ENCODE measurements around the gene ARHGAP15.
A peak's percentile ranks its signal among the peaks of the same experiment; 100 is the strongest.
"Not testable (repeated sequence)": the region's sequence is repeated elsewhere in the genome, so short reads cannot be mapped to it uniquely, and the experiment has no call there.

The ARHGAP15 gene

DNA sequence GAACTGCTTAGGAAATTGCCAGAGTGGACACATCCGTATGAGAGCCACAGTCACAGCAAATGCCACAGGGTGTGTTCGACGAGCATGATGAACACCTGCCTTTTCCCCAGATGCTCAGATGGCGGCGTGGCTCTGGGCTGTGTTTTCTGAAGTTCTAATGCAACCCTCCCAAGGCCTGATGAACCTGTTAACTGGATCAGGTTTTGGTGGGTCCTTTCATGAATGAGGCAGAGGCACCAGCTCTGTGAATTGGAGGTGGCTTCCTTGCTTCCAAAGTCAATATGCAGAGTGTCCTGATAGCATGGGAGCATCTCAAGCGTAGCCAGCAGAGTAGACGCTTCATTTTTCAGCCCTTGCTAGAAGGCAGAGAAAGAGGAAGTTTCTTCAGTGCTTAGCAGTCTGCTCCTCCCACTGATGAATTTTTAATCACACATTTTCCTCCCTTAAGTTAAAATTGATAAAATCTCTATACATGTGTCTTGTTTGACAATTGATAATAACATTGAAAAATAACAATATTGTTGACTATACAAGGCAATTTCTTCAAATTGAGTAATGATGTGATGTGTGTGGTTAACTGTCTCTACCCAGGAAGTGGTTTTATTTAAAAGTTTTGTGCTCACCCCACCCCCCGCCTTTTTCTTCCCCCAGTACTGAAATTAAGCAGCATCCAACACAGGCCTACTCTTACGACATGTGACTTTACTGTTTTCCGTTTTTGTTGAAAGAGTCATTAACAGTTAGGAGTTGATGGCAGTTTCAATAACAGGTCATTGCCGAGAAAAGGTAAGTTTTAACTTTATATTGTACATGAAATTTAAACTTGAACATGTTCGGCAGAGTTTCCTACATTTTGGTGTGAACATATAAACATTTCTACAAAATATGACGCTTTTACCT lies at the start of gene ARHGAP15:
Gene ARHGAP15, plus strand, starts transcription at position 739 of the 900 bp plus-strand sequence.
- no peaks in the 10 kb centered on the region for H3K36me3 ChIP-seq (ENCODE audit: control insufficient read depth, insufficient read depth, low read length, severe bottlenecking)
- H3K27me3 ChIP-seq (replicated peaks; ENCODE audit: control insufficient read depth, insufficient read depth, low read length): no peaks in the 10 kb centered on the region
- no peak within 1 kb of the TSS for H3K4me3 ChIP-seq (ENCODE audit: low read length)
- no peaks in the 10 kb centered on the region for H3K4me1 ChIP-seq (ENCODE audit: control insufficient read depth, insufficient read depth, low read length)
- H3K9ac ChIP-seq (ENCODE audit: low read length): no peak within 1 kb of the TSS
- no peaks in the 10 kb centered on the region for H3K9me3 ChIP-seq (ENCODE audit: control insufficient read depth, low read length)
- no peak for DNase-seq (ENCODE audit: low read depth)

DNA sequence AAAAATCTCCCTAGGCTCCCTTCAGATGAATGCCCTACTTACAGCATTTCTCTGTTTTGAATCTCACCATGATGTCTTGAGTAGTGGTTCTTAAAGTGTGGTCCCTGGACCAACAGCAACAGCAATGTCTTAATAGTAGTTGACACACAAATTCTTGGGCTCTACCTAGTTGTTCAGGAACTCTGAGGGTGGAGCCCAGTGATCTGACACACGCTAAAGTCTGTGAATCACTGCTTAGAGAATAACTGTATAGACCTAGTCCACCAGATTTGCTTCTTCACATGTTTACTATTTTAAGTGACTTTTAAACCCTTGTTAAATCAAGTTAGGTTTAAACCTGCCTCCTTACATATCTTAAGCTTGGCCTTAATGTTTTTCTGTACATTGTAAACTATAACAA lies 47.6 kb upstream of the ARHGAP15 start:
- Histone ChIP-seq H3K9me3 (ENCODE audit: control insufficient read depth, low read length) (peaks cover 7% of the 10 kb centered on the region), H3K4me3 (ENCODE audit: low read length) (no peak overlapping the region), H3K9ac (ENCODE audit: low read length) (no peak overlapping the region), H3K36me3 (ENCODE audit: control insufficient read depth, insufficient read depth, low read length, severe bottlenecking) (no peaks in the 10 kb centered on the region), H3K4me1 (ENCODE audit: control insufficient read depth, insufficient read depth, low read length) (no peaks in the 10 kb centered on the region), H3K27me3 (replicated peaks; ENCODE audit: control insufficient read depth, insufficient read depth, low read length) (no peaks in the 10 kb centered on the region)
- DNase-seq (ENCODE audit: low read depth): no peak

DNA sequence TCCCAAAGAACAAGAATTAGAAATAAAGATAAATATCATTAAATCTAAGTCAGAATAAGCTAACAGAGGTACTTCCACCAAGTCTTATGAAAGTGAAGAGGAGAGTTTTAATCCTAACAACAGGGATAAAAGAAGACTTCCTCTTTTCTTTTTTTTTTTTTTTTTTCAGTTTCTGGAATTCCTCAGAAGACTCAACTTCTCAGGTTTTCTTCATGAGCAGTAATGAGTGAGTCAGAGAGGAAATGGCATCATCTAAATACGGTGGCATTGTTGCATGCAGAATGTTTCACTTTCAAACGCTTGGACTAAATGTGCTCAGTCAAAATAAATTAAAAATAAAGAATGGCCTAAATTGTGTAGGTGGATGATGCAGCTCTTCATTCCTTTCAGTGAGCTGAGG lies 45.6 kb upstream of the ARHGAP15 start:
- H3K27me3 ChIP-seq (replicated peaks; ENCODE audit: control insufficient read depth, insufficient read depth, low read length): no peaks in the 10 kb centered on the region
- H3K9me3 ChIP-seq (ENCODE audit: control insufficient read depth, low read length): peaks cover 7% of the 10 kb centered on the region
- no peaks in the 10 kb centered on the region for H3K4me1 ChIP-seq (ENCODE audit: control insufficient read depth, insufficient read depth, low read length)
- H3K36me3 ChIP-seq (ENCODE audit: control insufficient read depth, insufficient read depth, low read length, severe bottlenecking): no peaks in the 10 kb centered on the region
- DNase-seq (ENCODE audit: low read depth): peak; percentile 80
- H3K9ac ChIP-seq (ENCODE audit: low read length): no peak overlapping the region
- H3K4me3 ChIP-seq (ENCODE audit: low read length): peak overlapping the region; percentile 58

DNA sequence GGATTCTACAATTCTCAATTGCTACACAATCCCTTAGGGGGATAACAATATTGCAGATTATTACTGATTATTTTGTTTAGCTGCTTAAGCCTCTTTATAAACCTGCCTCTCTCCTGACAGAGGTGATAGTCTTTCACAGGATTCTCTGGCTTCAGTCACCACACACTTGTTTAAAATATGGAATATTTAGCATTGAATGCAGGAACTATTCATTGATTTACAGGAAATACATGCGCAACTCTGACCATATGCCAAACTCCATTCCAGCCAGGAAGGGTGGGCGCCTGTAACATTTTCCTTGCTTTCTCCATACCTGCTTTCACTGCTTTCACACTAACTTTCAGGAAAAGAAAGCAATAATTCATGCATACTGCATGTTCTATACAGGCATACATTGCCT lies 44.8 kb upstream of the ARHGAP15 start:
- DNase-seq (ENCODE audit: low read depth): no peak
- Histone ChIP-seq H3K4me3 (ENCODE audit: low read length) (no peak overlapping the region), H3K36me3 (ENCODE audit: control insufficient read depth, insufficient read depth, low read length, severe bottlenecking) (no peaks in the 10 kb centered on the region), H3K27me3 (replicated peaks; ENCODE audit: control insufficient read depth, insufficient read depth, low read length) (no peaks in the 10 kb centered on the region), H3K9me3 (ENCODE audit: control insufficient read depth, low read length) (peaks cover 7% of the 10 kb centered on the region), H3K9ac (ENCODE audit: low read length) (no peak overlapping the region), H3K4me1 (ENCODE audit: control insufficient read depth, insufficient read depth, low read length) (no peaks in the 10 kb centered on the region)

DNA sequence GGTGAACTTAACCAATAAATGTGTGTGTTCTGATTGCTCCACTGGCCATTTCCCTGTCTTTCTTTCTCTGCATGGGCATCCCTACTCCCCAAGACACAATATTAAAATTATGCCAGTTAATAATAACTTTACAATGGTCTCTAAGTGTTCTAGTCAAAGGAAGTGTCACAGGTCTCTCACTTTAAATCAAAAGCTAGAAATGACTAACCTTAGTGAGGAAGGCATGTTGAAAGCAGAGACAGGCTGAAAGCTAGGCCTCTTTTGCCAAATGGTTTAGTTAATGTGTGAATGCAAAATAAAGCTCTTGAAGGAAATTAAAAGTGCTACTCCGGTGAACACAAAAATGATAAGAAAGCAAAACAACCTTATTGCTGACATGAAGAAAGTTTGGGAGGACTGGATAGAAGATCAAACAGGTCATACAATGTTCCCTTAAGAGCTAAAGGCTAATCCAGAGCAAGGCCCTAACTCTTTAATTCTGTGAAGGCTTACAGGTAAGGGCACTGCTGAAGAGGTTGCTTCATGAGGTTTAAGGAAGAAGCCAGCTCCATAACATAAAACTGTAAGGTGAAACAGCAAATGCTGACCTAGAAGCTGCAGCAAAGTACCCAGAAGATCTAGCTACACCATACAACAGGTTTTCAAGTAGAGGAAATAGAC lies 44.0 kb upstream of the ARHGAP15 start:
- Histone ChIP-seq H3K27me3 (replicated peaks; ENCODE audit: control insufficient read depth, insufficient read depth, low read length) (no peaks in the 10 kb centered on the region), H3K36me3 (ENCODE audit: control insufficient read depth, insufficient read depth, low read length, severe bottlenecking) (no peaks in the 10 kb centered on the region), H3K9me3 (ENCODE audit: control insufficient read depth, low read length) (peaks cover 7% of the 10 kb centered on the region), H3K4me1 (ENCODE audit: control insufficient read depth, insufficient read depth, low read length) (no peaks in the 10 kb centered on the region), H3K9ac (ENCODE audit: low read length) (no peak overlapping the region), H3K4me3 (ENCODE audit: low read length) (no peak overlapping the region)
- no peak for DNase-seq (ENCODE audit: low read depth)

DNA sequence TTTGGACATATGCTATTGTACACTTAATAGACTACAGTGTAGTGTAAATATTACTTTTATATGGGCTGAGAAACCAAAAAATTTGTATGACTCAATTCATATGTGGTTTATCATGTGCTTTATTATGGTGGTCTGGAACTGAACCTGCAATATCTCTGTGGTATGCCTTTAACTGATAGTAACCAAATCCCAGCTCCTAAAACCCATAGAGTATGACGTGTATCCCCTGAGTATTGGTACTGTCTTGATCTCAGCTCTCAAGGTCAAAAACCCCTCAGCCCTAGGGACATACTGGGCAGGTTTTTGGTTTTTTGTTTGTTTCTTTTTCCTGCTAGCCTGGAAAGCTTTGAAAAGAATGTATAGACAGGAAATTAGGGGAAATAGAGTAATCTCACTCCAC lies 42.2 kb upstream of the ARHGAP15 start:
- Histone ChIP-seq H3K4me3 (ENCODE audit: low read length) (no peak overlapping the region), H3K9ac (ENCODE audit: low read length) (no peak overlapping the region), H3K9me3 (ENCODE audit: control insufficient read depth, low read length) (peaks cover 5% of the 10 kb centered on the region), H3K27me3 (replicated peaks; ENCODE audit: control insufficient read depth, insufficient read depth, low read length) (no peaks in the 10 kb centered on the region), H3K36me3 (ENCODE audit: control insufficient read depth, insufficient read depth, low read length, severe bottlenecking) (no peaks in the 10 kb centered on the region), H3K4me1 (ENCODE audit: control insufficient read depth, insufficient read depth, low read length) (no peaks in the 10 kb centered on the region)
- no peak for DNase-seq (ENCODE audit: low read depth)

DNA sequence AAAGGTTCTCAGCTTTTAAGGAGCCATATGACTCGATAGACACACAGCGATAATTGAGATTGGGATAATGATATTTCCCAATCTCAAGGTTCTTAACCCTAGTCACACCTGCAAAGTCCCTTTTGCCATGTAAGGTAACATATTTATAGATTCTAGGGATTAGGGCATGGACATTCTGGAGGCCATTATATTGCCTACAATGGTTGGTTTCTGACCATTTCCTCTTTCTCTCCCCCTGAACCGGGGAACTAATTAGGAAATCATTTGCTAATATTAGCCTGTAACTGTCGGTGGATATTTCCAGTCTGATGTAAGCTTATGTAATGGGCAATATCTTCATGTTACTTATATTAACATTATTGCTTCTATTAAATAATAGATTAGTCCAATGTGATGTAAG lies 40.8 kb upstream of the ARHGAP15 start:
- Histone ChIP-seq H3K36me3 (ENCODE audit: control insufficient read depth, insufficient read depth, low read length, severe bottlenecking) (no peaks in the 10 kb centered on the region), H3K27me3 (replicated peaks; ENCODE audit: control insufficient read depth, insufficient read depth, low read length) (no peaks in the 10 kb centered on the region), H3K4me1 (ENCODE audit: control insufficient read depth, insufficient read depth, low read length) (no peaks in the 10 kb centered on the region), H3K9ac (ENCODE audit: low read length) (no peak overlapping the region), H3K4me3 (ENCODE audit: low read length) (no peak overlapping the region), H3K9me3 (ENCODE audit: control insufficient read depth, low read length) (no peaks in the 10 kb centered on the region)
- DNase-seq (ENCODE audit: low read depth): no peak

DNA sequence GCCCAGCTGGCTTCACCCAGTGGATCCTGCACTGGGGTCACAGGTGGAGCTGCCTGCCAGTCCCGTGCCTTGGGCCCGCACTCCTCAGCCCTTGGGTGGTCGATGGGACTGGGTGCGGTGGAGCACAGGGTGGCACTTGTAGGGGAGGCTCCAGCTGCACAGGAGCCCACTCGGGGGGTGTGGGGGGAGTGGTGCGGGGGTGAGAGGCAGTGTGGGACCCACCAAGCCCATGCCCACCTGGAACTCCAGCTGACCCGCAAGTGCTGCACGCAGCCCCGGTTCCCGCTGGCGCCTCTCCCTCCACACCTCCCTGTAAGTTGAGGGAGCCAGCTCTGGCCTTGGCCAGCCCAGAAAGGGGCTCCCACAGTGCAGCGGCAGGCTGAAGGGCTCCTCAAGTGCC lies 39.7 kb upstream of the ARHGAP15 start:
- H3K4me3 ChIP-seq (ENCODE audit: low read length); H3K36me3 ChIP-seq (ENCODE audit: control insufficient read depth, insufficient read depth, low read length, severe bottlenecking); H3K27me3 ChIP-seq (replicated peaks; ENCODE audit: control insufficient read depth, insufficient read depth, low read length); H3K9me3 ChIP-seq (ENCODE audit: control insufficient read depth, low read length); H3K9ac ChIP-seq (ENCODE audit: low read length); H3K4me1 ChIP-seq (ENCODE audit: control insufficient read depth, insufficient read depth, low read length); DNase-seq (ENCODE audit: low read depth): not testable (repeated sequence)

DNA sequence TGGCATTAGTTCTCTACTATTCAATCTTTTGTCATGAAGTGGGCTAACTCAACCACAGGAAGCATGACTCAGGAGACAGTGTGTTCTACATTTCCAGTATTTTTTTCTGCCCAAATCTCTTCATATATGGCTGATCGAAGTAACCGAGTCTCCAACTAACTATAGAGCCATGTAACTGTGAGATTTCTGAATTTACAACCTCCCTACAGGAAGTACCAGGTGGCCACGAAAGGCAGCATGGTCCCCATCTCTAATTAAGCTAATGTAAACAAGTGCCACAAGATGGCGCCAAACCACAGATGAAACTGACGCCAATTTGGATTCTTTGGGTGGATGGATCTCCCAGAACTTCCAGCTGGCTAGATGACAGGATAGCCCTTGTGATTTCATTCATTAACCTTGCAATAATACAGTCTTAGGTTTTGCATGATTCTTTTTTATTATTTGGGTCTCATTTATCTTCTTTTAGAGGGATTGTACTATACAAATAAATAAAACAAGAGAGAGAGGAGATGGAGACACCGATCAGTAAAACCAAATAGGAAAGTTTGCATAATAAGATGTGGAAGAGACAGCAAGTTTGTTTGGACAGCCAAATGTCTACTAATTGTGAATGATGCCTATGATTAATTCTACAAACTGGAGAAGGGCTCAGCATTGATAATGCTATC lies 18.3 kb upstream of the ARHGAP15 start:
- no peaks in the 10 kb centered on the region for H3K27me3 ChIP-seq (replicated peaks; ENCODE audit: control insufficient read depth, insufficient read depth, low read length)
- peak; percentile 88 for DNase-seq (ENCODE audit: low read depth)
- H3K4me1 ChIP-seq (ENCODE audit: control insufficient read depth, insufficient read depth, low read length): peaks cover 8% of the 10 kb centered on the region
- H3K9ac ChIP-seq (ENCODE audit: low read length): no peak overlapping the region
- H3K4me3 ChIP-seq (ENCODE audit: low read length): no peak overlapping the region
- no peaks in the 10 kb centered on the region for H3K36me3 ChIP-seq (ENCODE audit: control insufficient read depth, insufficient read depth, low read length, severe bottlenecking)
- H3K9me3 ChIP-seq (ENCODE audit: control insufficient read depth, low read length): no peaks in the 10 kb centered on the region

DNA sequence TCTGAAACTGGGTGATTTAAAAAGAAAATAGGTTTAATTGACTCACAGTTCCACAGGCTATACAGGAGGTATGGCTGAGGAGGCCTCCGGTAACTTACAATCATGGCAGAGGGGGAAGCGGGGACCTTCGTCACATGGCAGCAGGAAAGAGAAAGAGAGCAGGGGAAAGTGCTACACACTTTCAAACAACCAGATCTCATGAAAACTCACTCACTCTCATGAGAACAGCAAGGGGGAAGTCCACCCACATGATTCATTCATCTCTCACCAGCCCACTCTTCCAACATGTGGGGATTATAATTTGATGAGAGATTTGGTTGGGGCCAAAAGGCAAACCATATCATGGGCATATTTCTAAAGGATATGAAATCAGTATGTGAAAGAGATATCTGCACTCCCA lies 12.0 kb upstream of the ARHGAP15 start:
- Histone ChIP-seq H3K9ac (ENCODE audit: low read length) (no peak overlapping the region), H3K27me3 (replicated peaks; ENCODE audit: control insufficient read depth, insufficient read depth, low read length) (no peaks in the 10 kb centered on the region), H3K36me3 (ENCODE audit: control insufficient read depth, insufficient read depth, low read length, severe bottlenecking) (no peaks in the 10 kb centered on the region), H3K4me1 (ENCODE audit: control insufficient read depth, insufficient read depth, low read length) (no peaks in the 10 kb centered on the region), H3K9me3 (ENCODE audit: control insufficient read depth, low read length) (no peaks in the 10 kb centered on the region), H3K4me3 (ENCODE audit: low read length) (no peak overlapping the region)
- DNase-seq (ENCODE audit: low read depth): no peak

DNA sequence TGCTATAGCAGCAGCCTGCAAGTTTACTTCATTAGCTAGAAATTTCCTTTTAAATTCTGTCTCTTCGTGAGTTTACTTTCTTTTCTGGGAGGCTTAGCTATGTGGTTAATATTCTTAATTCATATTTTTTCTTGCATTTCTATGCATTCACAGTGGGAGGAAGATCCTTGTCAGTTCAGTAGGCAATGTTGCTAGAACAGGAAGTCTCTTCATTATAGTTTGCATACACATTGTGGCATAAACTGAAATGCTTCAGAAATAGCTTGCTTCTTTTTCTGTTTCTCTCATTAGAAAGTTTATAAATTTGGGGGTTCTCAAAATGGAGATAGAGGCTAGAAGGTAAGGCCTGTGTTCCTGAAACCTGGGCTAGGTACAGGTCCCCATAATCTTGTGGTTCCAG lies 8.1 kb upstream of the ARHGAP15 start:
- Histone ChIP-seq H3K9ac (ENCODE audit: low read length) (no peak overlapping the region), H3K27me3 (replicated peaks; ENCODE audit: control insufficient read depth, insufficient read depth, low read length) (no peaks in the 10 kb centered on the region), H3K9me3 (ENCODE audit: control insufficient read depth, low read length) (no peaks in the 10 kb centered on the region), H3K36me3 (ENCODE audit: control insufficient read depth, insufficient read depth, low read length, severe bottlenecking) (no peaks in the 10 kb centered on the region), H3K4me1 (ENCODE audit: control insufficient read depth, insufficient read depth, low read length) (no peaks in the 10 kb centered on the region), H3K4me3 (ENCODE audit: low read length) (no peak overlapping the region)
- no peak for DNase-seq (ENCODE audit: low read depth)
